Right lobe of liver (tissue), 4 donors: Measurements from ENCODE around the gene RIMS4.

Experiments
- POLR2A ChIP-seq: fragments of 450-650 bp; IDR thresholded peaks from one replicate; pipeline ENCODE4 v1.6.1; 2017; ENCODE audit warnings: antibody characterized with exemption, mild to moderate bottlenecking
- TF ChIP-seq, protein P1 (sequence below), 4 donors: fragments of 200-600 bp in 3 of 4; fragments of 450-650 bp in 1 of 4; IDR thresholded peaks; one replicate each; pipeline versions ENCODE4 v1.5.1 to v1.8.0; 2016 to 2022; ENCODE audit warnings: antibody characterized with exemption in 4 of 4, mild to moderate bottlenecking in 2 of 4
- donor health status: DM: no; HTN: no; CAD: no.
- donor health status: DM: no; HTN: no; CAD: no.
- donor health status: DM: no; HTN: yes; CAD: no.

DNA sequence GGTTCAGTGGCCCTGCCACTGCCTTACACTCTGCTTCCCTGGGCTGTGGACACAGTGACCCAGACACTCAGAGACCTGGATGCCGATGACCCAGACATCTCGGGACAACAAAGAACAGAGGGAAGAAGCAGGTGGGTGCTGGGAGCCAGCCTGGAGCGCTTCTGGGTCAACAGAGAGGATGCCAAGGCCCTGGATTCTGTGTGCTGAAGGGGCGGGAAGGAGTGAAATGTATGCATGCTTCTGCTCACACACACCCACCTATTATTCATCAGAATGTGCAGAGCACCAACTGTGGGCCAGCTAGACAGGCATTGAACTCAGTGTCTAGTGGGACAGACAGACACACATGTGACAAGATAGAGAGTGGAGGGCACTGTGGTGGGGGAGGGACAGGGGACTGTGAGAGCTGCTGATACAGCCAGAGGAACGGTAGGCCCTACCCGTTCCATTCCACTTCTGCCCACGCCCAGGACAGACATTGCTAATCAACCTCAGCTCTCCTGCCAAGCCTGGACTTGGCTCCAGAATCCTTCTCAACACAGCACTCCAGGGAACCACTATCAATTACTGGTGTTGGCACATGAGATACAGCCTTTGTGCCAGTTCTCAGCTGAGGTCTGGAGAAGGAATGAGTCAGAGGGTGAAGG is 44.5 kb downstream of the RIMS4 start:
- TF ChIP-seq, protein P1, sequence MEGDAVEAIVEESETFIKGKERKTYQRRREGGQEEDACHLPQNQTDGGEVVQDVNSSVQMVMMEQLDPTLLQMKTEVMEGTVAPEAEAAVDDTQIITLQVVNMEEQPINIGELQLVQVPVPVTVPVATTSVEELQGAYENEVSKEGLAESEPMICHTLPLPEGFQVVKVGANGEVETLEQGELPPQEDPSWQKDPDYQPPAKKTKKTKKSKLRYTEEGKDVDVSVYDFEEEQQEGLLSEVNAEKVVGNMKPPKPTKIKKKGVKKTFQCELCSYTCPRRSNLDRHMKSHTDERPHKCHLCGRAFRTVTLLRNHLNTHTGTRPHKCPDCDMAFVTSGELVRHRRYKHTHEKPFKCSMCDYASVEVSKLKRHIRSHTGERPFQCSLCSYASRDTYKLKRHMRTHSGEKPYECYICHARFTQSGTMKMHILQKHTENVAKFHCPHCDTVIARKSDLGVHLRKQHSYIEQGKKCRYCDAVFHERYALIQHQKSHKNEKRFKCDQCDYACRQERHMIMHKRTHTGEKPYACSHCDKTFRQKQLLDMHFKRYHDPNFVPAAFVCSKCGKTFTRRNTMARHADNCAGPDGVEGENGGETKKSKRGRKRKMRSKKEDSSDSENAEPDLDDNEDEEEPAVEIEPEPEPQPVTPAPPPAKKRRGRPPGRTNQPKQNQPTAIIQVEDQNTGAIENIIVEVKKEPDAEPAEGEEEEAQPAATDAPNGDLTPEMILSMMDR (IDR thresholded peaks at IDR 0.05) = no peak
- no peak for TF ChIP-seq POLR2A
